ENCODE measurements around the gene NUP210L.

GRCh38 chr1:153956997-153957715 lies 197.7 kb downstream of the NUP210L start:
- TF ChIP-seq, protein P1, sequence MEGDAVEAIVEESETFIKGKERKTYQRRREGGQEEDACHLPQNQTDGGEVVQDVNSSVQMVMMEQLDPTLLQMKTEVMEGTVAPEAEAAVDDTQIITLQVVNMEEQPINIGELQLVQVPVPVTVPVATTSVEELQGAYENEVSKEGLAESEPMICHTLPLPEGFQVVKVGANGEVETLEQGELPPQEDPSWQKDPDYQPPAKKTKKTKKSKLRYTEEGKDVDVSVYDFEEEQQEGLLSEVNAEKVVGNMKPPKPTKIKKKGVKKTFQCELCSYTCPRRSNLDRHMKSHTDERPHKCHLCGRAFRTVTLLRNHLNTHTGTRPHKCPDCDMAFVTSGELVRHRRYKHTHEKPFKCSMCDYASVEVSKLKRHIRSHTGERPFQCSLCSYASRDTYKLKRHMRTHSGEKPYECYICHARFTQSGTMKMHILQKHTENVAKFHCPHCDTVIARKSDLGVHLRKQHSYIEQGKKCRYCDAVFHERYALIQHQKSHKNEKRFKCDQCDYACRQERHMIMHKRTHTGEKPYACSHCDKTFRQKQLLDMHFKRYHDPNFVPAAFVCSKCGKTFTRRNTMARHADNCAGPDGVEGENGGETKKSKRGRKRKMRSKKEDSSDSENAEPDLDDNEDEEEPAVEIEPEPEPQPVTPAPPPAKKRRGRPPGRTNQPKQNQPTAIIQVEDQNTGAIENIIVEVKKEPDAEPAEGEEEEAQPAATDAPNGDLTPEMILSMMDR (conservative IDR thresholded peaks at IDR 0.05), result no peak
- TF ChIP-seq ZFX (IDR thresholded peaks at IDR 0.05), result no peak

Data from C4-2B (cell line).